Measurements from ENCODE around the gene OR4E2.
"Not testable (repeated sequence)": the region's sequence is repeated elsewhere in the genome, so short reads cannot be mapped to it uniquely, and the experiment has no call there.

OR4E2 gene

DNA sequence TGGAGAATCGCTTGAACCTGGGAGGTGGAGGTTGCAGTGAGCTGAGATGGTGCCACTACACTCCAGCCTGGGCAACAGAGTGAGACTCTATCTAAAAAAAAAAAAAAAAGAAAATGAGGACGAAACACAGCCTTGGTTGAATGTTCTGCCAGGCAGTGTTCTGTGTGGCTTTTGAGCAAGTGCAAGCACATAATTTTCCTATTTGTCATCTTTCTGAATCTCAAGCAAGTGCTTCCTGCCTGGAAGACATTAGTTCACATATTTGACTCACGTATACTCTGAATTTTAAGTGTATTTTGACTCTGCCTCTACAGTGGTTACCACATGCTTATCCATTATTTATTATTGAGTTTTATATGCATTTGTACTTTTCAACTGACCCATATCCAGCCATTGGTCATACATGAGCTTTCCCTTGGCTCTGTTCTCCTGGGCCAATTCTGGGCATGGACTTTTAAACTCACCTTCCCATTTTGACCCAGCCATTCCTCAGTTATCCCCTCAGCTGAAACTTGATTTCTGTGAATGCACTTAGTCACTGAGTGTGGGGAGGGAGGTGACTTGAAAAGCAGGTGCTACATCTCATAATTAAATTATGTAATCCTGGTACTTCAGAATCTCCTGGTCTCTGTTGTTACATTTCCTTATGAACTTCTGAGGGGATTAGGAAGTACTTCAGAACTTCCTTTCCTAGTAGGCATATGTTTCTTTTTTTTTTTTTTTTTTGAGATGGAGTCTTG, 27.0 kb upstream of the OR4E2 start:
- no peaks in the 10 kb centered on the region for H3K36me3 ChIP-seq (replicated peaks in 1 of 2; ENCODE audit: control insufficient read depth in 2 of 2, insufficient read depth in 2 of 2, low read length in 2 of 2)
- H2BK15ac ChIP-seq (ENCODE audit: low read length): no peak overlapping the region
- H4K8ac ChIP-seq (ENCODE audit: low read depth, low read length): no peak overlapping the region
- no peak overlapping the region for H2AK5ac ChIP-seq (ENCODE audit: low read depth, low read length)
- H3K4ac ChIP-seq (ENCODE audit: low read length): no peak overlapping the region
- no peak overlapping the region for H3K27ac ChIP-seq (replicated peaks; ENCODE audit: low read length)
- H3K4me3 ChIP-seq (ENCODE audit: low read length in 2 of 2): no peak overlapping the region
- no peak overlapping the region for H2AFZ ChIP-seq (ENCODE audit: low read length)
- no peaks in the 10 kb centered on the region for H3K79me1 ChIP-seq (ENCODE audit: low read depth, low read length)
- H3K27me3 ChIP-seq (ENCODE audit: control insufficient read depth in 3 of 3, insufficient read depth in 3 of 3, low read depth in 1 of 3, low read length in 3 of 3): no peaks in the 10 kb centered on the region
- H4K91ac ChIP-seq (ENCODE audit: low read depth, low read length, poor library complexity): no peak overlapping the region
- H2BK12ac ChIP-seq (ENCODE audit: low read length): no peak overlapping the region
- H2BK5ac ChIP-seq (ENCODE audit: low read length): no peak overlapping the region
- no peak overlapping the region for H3K14ac ChIP-seq (ENCODE audit: low read length)
- no peak overlapping the region for H3K23ac ChIP-seq (ENCODE audit: low read depth, low read length, poor library complexity)
- DNase-seq (ENCODE audit: low spot score): no peak
- H3K4me2 ChIP-seq (ENCODE audit: insufficient read depth, low read length, poor library complexity, severe bottlenecking): no peak overlapping the region
- no peaks in the 10 kb centered on the region for H3K9me3 ChIP-seq (replicated peaks in 1 of 2; ENCODE audit: control insufficient read depth in 2 of 2, insufficient read depth in 1 of 2, low read depth in 1 of 2, low read length in 2 of 2)
- no peak overlapping the region for H3K9ac ChIP-seq (ENCODE audit: low read depth, low read length, poor library complexity)
- no peak overlapping the region for H2BK120ac ChIP-seq (ENCODE audit: low read depth, low read length)
- H3K18ac ChIP-seq (ENCODE audit: low read length): no peak overlapping the region
- no peaks in the 10 kb centered on the region for H3K4me1 ChIP-seq (ENCODE audit: control insufficient read depth in 2 of 2, insufficient read depth in 1 of 2, low read depth in 1 of 2, low read length in 2 of 2)
- WGBS, 2 donors (ENCODE audit: extremely low coverage in 2 of 2, insufficient read length in 2 of 2, insufficient replicate concordance in 1 of 2): no CpG with 5 or more reads among the region's 3 CpGs

DNA sequence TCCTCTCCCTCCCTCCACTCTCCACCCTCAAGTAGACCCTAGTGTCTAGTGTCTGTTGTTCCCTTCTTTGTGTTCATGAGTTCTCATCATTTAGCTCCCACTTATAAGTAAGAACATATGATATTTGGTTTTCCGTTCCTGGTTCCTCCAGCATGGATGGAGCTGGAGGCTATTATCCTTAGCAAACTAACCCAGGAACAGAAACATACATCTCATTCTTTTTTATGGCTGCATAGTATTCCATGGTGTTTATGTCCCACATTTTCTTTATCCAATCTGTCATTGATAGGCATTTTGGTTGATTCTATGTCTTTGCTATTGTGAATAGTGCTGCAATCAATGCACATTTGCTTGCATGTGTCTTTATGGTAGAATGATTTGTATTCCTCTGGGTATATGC, 23.1 kb upstream of the OR4E2 start:
- H3K9me3 ChIP-seq (replicated peaks in 1 of 2; ENCODE audit: control insufficient read depth in 2 of 2, insufficient read depth in 1 of 2, low read depth in 1 of 2, low read length in 2 of 2); H3K79me1 ChIP-seq (ENCODE audit: low read depth, low read length); H3K4ac ChIP-seq (ENCODE audit: low read length); H2AK5ac ChIP-seq (ENCODE audit: low read depth, low read length); H2AFZ ChIP-seq (ENCODE audit: low read length); H3K36me3 ChIP-seq (replicated peaks in 1 of 2; ENCODE audit: control insufficient read depth in 2 of 2, insufficient read depth in 2 of 2, low read length in 2 of 2); H3K27ac ChIP-seq (replicated peaks; ENCODE audit: low read length); DNase-seq (ENCODE audit: low spot score); H3K9ac ChIP-seq (ENCODE audit: low read depth, low read length, poor library complexity); H4K91ac ChIP-seq (ENCODE audit: low read depth, low read length, poor library complexity); H2BK12ac ChIP-seq (ENCODE audit: low read length); H3K27me3 ChIP-seq (ENCODE audit: control insufficient read depth in 3 of 3, insufficient read depth in 3 of 3, low read depth in 1 of 3, low read length in 3 of 3); H3K14ac ChIP-seq (ENCODE audit: low read length); H2BK15ac ChIP-seq (ENCODE audit: low read length); H3K4me3 ChIP-seq (ENCODE audit: low read length in 2 of 2); H3K4me1 ChIP-seq (ENCODE audit: control insufficient read depth in 2 of 2, insufficient read depth in 1 of 2, low read depth in 1 of 2, low read length in 2 of 2); H2BK120ac ChIP-seq (ENCODE audit: low read depth, low read length); H3K23ac ChIP-seq (ENCODE audit: low read depth, low read length, poor library complexity); H3K4me2 ChIP-seq (ENCODE audit: insufficient read depth, low read length, poor library complexity, severe bottlenecking); H4K8ac ChIP-seq (ENCODE audit: low read depth, low read length); H3K18ac ChIP-seq (ENCODE audit: low read length); H2BK5ac ChIP-seq (ENCODE audit: low read length): not testable (repeated sequence)
- WGBS, 2 donors (ENCODE audit: extremely low coverage in 2 of 2, insufficient read length in 2 of 2, insufficient replicate concordance in 1 of 2): no CpG with 5 or more reads among the region's 1 CpG

DNA sequence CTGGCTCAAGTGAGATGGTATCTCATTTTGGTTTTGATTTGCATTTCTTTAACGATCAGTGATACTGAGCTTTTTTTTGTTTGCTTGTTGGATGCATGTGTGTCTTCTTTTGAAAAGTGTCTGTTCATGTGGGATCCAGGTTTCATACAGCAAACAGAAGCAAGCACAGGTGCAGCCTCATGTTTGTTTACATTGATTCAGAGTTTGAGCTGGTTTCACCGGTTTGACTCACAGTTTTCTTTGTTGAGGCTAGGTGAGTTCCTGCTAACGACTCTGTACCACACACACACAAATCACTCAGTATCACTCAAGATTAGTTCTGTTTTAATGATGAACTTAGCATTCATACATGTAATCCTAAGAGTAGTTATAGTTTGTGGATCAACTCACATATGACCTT, 22.6 kb upstream of the OR4E2 start:
- Histone ChIP-seq H3K9me3 (replicated peaks in 1 of 2; ENCODE audit: control insufficient read depth in 2 of 2, insufficient read depth in 1 of 2, low read depth in 1 of 2, low read length in 2 of 2) (no peaks in the 10 kb centered on the region), H3K79me1 (ENCODE audit: low read depth, low read length) (no peaks in the 10 kb centered on the region), H3K4ac (ENCODE audit: low read length) (no peak overlapping the region), H3K14ac (ENCODE audit: low read length) (no peak overlapping the region), H4K91ac (ENCODE audit: low read depth, low read length, poor library complexity) (no peak overlapping the region), H3K4me3 (ENCODE audit: low read length in 2 of 2) (no peak overlapping the region), H2AK5ac (ENCODE audit: low read depth, low read length) (no peak overlapping the region), H2BK5ac (ENCODE audit: low read length) (no peak overlapping the region), H3K4me1 (ENCODE audit: control insufficient read depth in 2 of 2, insufficient read depth in 1 of 2, low read depth in 1 of 2, low read length in 2 of 2) (no peaks in the 10 kb centered on the region), H3K27me3 (ENCODE audit: control insufficient read depth in 3 of 3, insufficient read depth in 3 of 3, low read depth in 1 of 3, low read length in 3 of 3) (no peaks in the 10 kb centered on the region), H2BK120ac (ENCODE audit: low read depth, low read length) (no peak overlapping the region), H3K23ac (ENCODE audit: low read depth, low read length, poor library complexity) (no peak overlapping the region), H3K4me2 (ENCODE audit: insufficient read depth, low read length, poor library complexity, severe bottlenecking) (no peak overlapping the region), H3K18ac (ENCODE audit: low read length) (no peak overlapping the region), H2BK12ac (ENCODE audit: low read length) (no peak overlapping the region), H2BK15ac (ENCODE audit: low read length) (no peak overlapping the region), H4K8ac (ENCODE audit: low read depth, low read length) (no peak overlapping the region), H3K27ac (replicated peaks; ENCODE audit: low read length) (no peak overlapping the region), H3K9ac (ENCODE audit: low read depth, low read length, poor library complexity) (no peak overlapping the region), H2AFZ (ENCODE audit: low read length) (no peak overlapping the region), H3K36me3 (replicated peaks in 1 of 2; ENCODE audit: control insufficient read depth in 2 of 2, insufficient read depth in 2 of 2, low read length in 2 of 2) (no peaks in the 10 kb centered on the region)
- WGBS, 2 donors (ENCODE audit: extremely low coverage in 2 of 2, insufficient read length in 2 of 2, insufficient replicate concordance in 1 of 2): no CpG with 5 or more reads among the region's 3 CpGs
- DNase-seq (ENCODE audit: low spot score): no peak

DNA sequence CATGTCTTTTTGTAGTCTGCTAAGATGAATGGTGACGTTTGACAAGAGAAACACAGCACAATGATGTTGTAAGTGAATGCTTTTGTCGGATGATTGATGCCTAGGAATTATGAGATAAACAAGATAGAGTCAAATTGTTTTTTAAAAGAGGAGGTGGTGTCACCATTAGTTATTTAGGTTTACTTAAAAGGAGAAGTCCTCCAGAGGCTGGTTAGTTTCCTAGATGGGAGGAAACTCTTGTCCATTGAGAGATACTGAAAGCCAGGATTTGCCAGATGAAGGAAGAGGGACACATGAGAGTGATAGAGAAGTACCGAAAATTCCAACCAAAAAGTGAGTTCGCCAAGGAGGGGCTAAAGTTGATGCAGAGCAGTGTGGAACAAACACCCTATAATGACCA, 18.8 kb upstream of the OR4E2 start, which contains the start of gene OR10G2:
OR10G2 (minus strand) TSS at position 101 of the 400 bp plus-strand sequence; CDS start at position 3, 98 bp downstream.
- H3K36me3 ChIP-seq (replicated peaks in 1 of 2; ENCODE audit: control insufficient read depth in 2 of 2, insufficient read depth in 2 of 2, low read length in 2 of 2): no peaks in the 10 kb centered on the region
- H3K79me1 ChIP-seq (ENCODE audit: low read depth, low read length): no peaks in the 10 kb centered on the region
- H2BK120ac ChIP-seq (ENCODE audit: low read depth, low read length): no peak within 1 kb of the TSS
- H3K14ac ChIP-seq (ENCODE audit: low read length): no peak within 1 kb of the TSS
- H2AK5ac ChIP-seq (ENCODE audit: low read depth, low read length): no peak within 1 kb of the TSS
- H2BK15ac ChIP-seq (ENCODE audit: low read length): no peak within 1 kb of the TSS
- H3K4me3 ChIP-seq (ENCODE audit: low read length in 2 of 2): no peak within 1 kb of the TSS
- no CpG with 5 or more reads among the region's 4 CpGs for WGBS, 2 donors (ENCODE audit: extremely low coverage in 2 of 2, insufficient read length in 2 of 2, insufficient replicate concordance in 1 of 2)
- no peak within 1 kb of the TSS for H2BK5ac ChIP-seq (ENCODE audit: low read length)
- H3K4ac ChIP-seq (ENCODE audit: low read length): no peak within 1 kb of the TSS
- H3K27me3 ChIP-seq (ENCODE audit: control insufficient read depth in 3 of 3, insufficient read depth in 3 of 3, low read depth in 1 of 3, low read length in 3 of 3): no peaks in the 10 kb centered on the region
- H3K23ac ChIP-seq (ENCODE audit: low read depth, low read length, poor library complexity): no peak within 1 kb of the TSS
- no peaks in the 10 kb centered on the region for H3K4me1 ChIP-seq (ENCODE audit: control insufficient read depth in 2 of 2, insufficient read depth in 1 of 2, low read depth in 1 of 2, low read length in 2 of 2)
- DNase-seq (ENCODE audit: low spot score): no peak
- H3K9me3 ChIP-seq (replicated peaks in 1 of 2; ENCODE audit: control insufficient read depth in 2 of 2, insufficient read depth in 1 of 2, low read depth in 1 of 2, low read length in 2 of 2): no peaks in the 10 kb centered on the region
- no peak within 1 kb of the TSS for H3K18ac ChIP-seq (ENCODE audit: low read length)
- H3K4me2 ChIP-seq (ENCODE audit: insufficient read depth, low read length, poor library complexity, severe bottlenecking): no peak within 1 kb of the TSS
- H2AFZ ChIP-seq (ENCODE audit: low read length): no peak within 1 kb of the TSS
- no peak within 1 kb of the TSS for H3K9ac ChIP-seq (ENCODE audit: low read depth, low read length, poor library complexity)
- H4K91ac ChIP-seq (ENCODE audit: low read depth, low read length, poor library complexity): no peak within 1 kb of the TSS
- no peak within 1 kb of the TSS for H2BK12ac ChIP-seq (ENCODE audit: low read length)
- H4K8ac ChIP-seq (ENCODE audit: low read depth, low read length): no peak within 1 kb of the TSS
- no peak within 1 kb of the TSS for H3K27ac ChIP-seq (replicated peaks; ENCODE audit: low read length)
